ENCODE measurements around the gene ABCC4. TPM values are rescaled to one million over a fixed set of nuclear protein-coding genes. Genes with fewer than 3 reads are reported as not detected.
"Not testable (repeated sequence)": the region's sequence is repeated elsewhere in the genome, so short reads cannot be mapped to it uniquely, and the experiment has no call there.

Gene ABCC4
- polyA plus RNA-seq, 1 donor: 3.1 TPM

GRCh38 chr13:95298971-95299621, 2.2 kb downstream of the ABCC4 start:
- DNase-seq: no peak

- no peak for DNase-seq
Observed at GRCh38 chr13:95298169-95298965, 2.9 kb downstream of the ABCC4 start.

GRCh38 chr13:95296326-95296925, 4.8 kb downstream of the ABCC4 start:
- DNase-seq: no peak

DNA sequence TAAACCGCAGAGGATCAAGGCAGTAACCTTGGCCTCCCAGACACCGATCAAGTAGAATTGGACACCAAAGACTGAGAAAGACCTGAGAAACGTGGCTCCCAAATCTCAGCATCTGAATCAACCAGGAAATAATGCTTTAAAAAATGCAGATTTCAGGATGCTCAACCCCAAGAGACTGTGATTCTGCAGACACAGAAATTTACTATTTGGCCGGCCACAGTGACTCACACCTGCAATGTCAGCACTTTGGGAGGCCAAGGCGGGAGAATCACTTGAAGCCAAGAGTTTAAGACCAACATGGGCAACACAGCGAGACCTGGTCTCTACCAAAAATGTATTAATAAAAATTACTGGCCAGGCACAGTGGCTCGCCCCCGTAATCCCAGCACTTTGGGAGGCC, 6.2 kb downstream of the ABCC4 start:
- DNase-seq: no peak

DNA sequence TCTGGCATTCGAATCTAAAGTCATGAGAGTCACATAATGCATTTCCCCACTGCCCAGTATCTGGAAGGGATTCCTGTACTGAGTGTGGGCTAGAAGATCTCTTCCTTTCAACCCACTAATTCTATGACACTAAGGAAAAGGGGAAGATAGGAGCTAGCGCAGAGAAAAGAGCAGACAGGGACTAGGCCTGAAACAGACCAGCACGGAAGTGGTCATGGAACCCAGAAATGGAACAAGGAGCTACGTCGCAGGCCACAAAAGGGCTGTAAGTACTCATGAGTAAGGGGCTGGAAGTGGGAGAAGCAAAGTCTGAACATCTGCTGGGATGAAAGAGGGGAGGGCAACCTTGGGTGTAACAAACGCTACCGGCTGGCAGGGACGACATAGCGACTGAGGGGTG, 8.6 kb downstream of the ABCC4 start:
- DNase-seq: no peak

- DNase-seq: not testable (repeated sequence)
Observed at GRCh38 chr13:95289901-95290300, 11.3 kb downstream of the ABCC4 start.

DNA sequence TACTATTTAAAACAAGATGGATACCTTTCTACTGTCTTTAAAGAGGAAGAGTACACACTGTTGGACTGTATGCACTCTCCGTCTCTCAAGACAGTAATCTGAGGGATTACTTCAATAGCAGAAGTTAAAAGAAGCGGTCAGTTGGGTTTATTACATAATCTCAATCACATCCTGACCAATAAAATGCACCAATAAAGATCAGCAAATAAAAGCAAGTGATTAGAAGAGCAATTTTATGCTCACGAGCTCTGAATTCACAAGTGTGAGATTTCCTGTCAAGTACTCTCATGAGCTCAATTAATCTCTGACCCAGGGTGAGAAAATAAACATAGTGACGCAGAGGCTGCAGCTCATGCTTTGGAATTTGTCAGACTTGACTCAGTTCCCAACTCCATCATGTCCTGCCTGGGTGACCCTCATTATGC, 12.2 kb downstream of the ABCC4 start:
- DNase-seq: no peak

- no peak for DNase-seq
Observed at GRCh38 chr13:95284436-95284835, 16.8 kb downstream of the ABCC4 start.

DNA sequence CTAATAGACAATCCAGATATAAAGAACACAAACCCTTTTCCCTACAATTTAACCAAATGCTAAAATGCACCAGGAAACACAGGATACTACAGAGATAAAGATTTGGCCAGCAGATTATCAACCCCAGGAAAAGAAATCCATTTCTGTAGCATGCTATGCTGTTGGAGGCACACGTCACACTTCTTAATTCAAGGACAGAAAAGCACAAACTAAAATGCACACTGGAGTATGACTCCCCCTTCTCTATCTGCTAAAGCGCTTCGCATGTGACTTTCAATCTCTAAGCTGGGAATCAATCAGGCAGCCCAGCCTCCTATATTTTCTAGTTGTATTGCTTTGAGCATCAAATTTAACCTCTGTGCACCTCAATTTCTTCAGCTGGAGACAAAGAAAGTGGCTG, 22.2 kb downstream of the ABCC4 start:
- DNase-seq: no peak

GRCh38 chr13:95276037-95276505, 25.2 kb downstream of the ABCC4 start:
- no peak for DNase-seq

DNA sequence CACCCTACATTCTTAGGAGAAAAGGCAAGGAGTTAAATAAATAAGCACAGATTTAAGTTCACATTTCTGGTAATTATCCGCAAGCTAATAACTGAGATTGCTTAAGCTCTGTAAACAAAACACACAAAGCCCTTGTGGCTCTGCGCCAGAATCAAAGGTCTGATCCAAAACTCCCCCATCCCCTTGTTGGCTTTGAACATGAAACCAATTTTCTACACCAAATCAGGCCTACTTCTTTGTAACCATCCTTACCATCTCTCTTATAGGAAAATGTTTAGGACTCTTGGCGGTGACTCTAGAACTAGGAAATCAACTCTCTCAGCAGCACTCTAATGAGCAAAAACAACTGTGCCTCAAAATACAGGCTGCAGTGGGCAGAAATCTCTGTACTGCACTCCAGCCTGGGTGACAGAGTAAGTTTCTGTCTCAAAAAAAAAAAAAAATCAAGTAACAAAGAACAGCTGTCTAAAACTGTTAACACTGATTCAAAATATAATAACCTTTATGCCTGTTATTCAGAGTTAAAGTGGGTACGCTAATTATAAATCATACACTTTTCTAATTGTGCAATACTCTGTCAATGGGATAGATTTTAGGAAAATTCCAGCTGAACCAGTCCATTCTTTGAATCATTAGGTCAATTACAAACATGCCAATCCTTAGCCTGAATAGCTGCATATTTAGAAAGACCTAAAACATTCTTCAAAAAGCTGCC, 25.8 kb downstream of the ABCC4 start:
- DNase-seq: no peak

- not testable (repeated sequence) for DNase-seq
Observed at GRCh38 chr13:95273592-95274132, 27.6 kb downstream of the ABCC4 start.

GRCh38 chr13:95272076-95272475, 29.2 kb downstream of the ABCC4 start:
- not testable (repeated sequence) for DNase-seq

DNA sequence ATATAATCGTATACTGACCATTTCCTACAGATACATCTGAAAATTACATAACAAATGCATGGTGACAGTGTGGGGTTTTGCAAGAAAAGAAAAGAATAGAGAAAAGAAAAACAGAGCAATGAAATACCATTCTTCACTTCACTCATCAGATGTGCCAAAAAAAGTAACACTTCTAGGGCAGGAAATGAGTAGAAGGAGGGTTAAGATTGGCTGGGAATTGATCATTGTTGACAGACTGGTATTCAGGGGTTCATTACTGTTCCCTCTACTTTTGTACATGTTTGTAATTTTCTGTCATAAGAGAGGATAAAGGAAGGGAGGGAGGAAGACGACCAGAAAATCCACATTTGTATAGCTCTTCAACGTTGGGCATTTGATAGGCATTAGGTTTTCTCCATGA, 31.5 kb downstream of the ABCC4 start:
- DNase-seq: no peak

DNA sequence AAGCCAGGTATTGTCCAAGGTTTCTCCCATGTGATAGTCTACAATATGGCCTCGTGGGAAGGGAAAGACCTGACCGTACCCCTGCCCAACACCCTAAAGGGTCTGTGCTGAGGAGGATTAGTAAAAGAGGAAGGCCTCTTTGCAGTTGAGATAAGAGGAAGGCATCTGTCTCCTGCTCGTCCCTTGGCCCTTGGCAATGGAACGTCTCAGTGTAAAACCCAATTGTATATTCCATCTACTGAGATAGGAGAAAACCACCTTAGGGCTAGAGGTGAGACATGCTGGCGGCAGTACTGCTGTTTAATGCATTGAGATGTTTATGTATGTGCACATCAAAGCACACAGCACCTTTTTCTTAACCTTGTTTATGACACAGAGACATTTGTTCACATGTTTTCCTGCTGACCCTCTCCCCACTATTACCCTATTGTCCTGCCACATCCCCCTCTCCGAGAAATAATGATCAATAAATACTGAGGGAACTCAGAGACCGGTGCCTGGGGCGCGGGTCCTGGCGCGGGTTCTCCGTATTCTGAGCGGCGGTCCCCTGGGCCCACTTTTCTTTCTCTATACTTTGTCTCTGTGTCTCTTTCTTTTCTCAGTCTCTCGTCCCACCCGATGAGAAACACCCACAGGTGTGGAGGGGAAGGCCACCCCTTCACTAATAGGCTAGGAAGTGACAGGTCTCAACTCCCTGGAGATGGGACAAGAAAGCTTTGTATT, 32.7 kb downstream of the ABCC4 start:
- DNase-seq: not testable (repeated sequence)

DNA sequence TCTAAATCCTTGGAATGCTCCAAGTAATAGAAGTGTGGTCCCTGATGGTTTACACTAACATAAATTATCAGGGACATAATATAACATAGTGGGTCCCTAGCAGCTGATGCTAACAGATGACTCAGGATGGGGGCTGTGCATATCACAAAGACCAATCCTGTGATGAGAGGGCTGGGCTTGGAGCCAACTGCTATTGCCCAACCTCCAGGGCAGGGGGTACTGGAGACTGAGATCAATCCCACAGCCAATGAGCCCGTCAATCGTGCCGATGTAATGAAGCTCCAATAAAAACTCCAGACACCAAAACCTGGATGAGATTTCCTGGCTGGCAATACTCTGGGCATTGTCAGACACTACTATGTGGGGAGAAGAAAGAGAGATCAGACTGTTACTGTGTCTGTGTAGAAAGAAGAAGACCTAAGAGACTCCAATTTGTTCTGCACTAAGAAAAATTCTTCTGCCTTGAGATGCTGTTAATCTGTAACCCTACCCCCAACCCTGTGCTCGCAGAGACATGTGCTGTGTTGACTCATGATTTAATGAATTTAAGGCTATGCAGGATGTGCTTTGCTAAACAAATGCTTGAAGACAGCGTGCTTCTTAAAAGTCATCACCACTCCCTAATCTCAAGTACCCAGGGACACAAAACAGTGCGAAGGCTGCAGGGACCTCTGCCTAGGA, 33.4 kb downstream of the ABCC4 start:
- no peak for DNase-seq

DNA sequence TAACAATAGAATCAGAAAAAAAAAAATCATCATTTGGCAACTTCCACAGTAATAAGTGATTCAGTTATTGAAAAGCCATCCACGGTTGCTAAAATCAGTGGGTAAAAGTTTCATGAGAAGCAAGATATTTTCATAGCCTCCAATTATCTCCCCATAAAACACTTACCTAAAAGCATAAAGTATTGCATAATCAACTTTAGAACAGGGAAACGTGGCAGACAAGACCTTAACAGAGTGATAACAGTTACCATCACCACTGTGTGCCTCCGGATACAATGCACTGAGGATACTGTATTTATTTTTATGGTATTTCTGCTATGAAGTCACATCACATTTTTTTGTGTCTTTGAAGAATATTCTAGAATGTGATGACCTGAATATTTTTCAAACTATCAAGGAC, 37.0 kb downstream of the ABCC4 start:
- DNase-seq: no peak

DNA sequence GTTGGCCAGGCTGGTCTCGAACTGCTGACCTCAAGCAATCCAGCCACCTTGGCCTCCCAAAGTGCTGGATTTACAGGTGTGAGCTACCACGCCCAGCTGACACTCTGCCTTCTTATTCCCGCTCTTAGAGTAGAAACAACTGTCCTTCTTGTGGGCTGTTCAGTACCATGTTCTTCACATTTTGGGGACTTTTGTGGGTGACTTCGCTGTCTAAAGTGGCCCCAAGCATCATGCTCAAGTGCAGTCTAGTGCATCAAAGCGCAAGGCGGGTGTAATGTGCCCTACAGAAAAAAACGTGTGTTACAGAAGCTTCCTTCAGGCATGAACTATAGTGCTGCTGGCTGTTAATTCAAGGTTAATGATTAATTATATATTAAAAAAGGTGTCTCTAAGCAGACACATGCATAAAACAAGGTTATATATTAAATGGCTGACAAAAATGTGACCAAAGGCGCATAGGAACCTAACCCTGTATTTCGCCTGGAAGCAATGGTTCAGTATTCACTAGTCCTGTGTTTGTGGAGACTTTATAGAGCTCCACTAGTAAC, 38.3 kb downstream of the ABCC4 start:
- no peak for DNase-seq

DNA sequence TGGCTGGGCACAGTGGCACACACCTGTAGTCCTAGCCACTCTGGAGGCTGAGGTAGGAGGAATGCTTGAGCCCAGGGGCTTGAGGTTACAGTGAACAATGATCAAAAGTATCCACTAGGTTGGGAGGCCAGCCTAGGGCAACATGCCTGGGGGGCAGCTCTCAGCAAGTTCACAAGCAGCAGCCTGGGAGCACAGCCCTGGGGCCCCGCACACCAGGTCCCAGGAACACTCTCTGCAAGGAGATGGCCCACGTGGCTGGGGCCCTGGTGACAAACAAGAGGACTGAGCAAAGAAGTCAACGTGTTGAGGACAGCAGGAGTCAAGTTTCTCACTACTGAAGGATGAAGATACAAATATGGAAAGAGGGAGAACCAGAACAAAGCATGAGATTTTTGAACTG, 39.3 kb downstream of the ABCC4 start:
- DNase-seq: no peak

- no peak for DNase-seq
Observed at GRCh38 chr13:95260031-95260525, 41.2 kb downstream of the ABCC4 start.

All from hindlimb muscle (tissue), 1 donor.